DMS79 treated with DMSO at 0.1 percent for 48 hours (cell line): ENCODE results near the gene CA7.
"Not testable (repeated sequence)": the region's sequence is repeated elsewhere in the genome, so short reads cannot be mapped to it uniquely, and the experiment has no call there.

Experiments used
- DNase-seq: peaks from one replicate; lab custom pipeline; 2025; lab: John Stamatoyannopoulos, UW

The CA7 gene

GRCh38 chr16:66846831-66847230 is 2.6 kb downstream of the CA7 start:
- DNase-seq = no peak

GRCh38 chr16:66847533-66848067 is 3.4 kb downstream of the CA7 start:
- no peak for DNase-seq

GRCh38 chr16:66848172-66848571 is 4.0 kb downstream of the CA7 start:
- no peak for DNase-seq

- DNase-seq = no peak
These were observed 4.8 kb downstream of the CA7 start for GRCh38 chr16:66849021-66849420.

- no peak for DNase-seq
These were observed 5.3 kb downstream of the CA7 start for GRCh38 chr16:66849549-66849948.

GRCh38 chr16:66850115-66850815 is 6.1 kb downstream of the CA7 start:
- DNase-seq = no peak

GRCh38 chr16:66851166-66851964 is 7.2 kb downstream of the CA7 start:
- no peak for DNase-seq

GRCh38 chr16:66853261-66854139 is 9.3 kb downstream of the CA7 start:
- no peak for DNase-seq

- DNase-seq = no peak
These were observed 12.0 kb downstream of the CA7 start for GRCh38 chr16:66856184-66856730.

- no peak for DNase-seq
These were observed 12.6 kb downstream of the CA7 start for GRCh38 chr16:66856801-66857200.

GRCh38 chr16:66857437-66857836 is 13.2 kb downstream of the CA7 start:
- no peak for DNase-seq

GRCh38 chr16:66858740-66859396 is 14.7 kb downstream of the CA7 start:
- DNase-seq = peak; percentile 40

- no peak for DNase-seq
These were observed 15.3 kb downstream of the CA7 start for GRCh38 chr16:66859397-66860068.

GRCh38 chr16:66862023-66862520 is 17.9 kb downstream of the CA7 start:
- no peak for DNase-seq

- DNase-seq = no peak
These were observed 19.5 kb downstream of the CA7 start for GRCh38 chr16:66863707-66864106.

GRCh38 chr16:66869424-66869823 is 25.2 kb downstream of the CA7 start:
- DNase-seq = no peak

GRCh38 chr16:66871363-66871762 is 27.1 kb downstream of the CA7 start:
- not testable (repeated sequence) for DNase-seq

GRCh38 chr16:66871840-66872239 is 27.6 kb downstream of the CA7 start:
- DNase-seq = no peak

- no peak for DNase-seq
These were observed 28.3 kb downstream of the CA7 start for GRCh38 chr16:66872559-66872942.

- peak; percentile 47 for DNase-seq
These were observed 28.9 kb downstream of the CA7 start for GRCh38 chr16:66872943-66873684.
